CD1c-positive myeloid dendritic cell (primary cell): ENCODE measurements around the gene SERPINE1.
"Not testable (repeated sequence)": the region's sequence is repeated elsewhere in the genome, so short reads cannot be mapped to it uniquely, and the experiment has no call there.

Experiments used
- DNase-seq: peaks from one replicate; pipeline ENCODE4 v3.0.0-alpha.2; 2016; ENCODE audit errors: extremely low spot score

SERPINE1 gene

GRCh38 chr7:101100858-101101847 is 25.8 kb upstream of the SERPINE1 start:
- no peak for DNase-seq

GRCh38 chr7:101102026-101102425 is 24.9 kb upstream of the SERPINE1 start:
- no peak for DNase-seq

- not testable (repeated sequence) for DNase-seq
These were observed 23.2 kb upstream of the SERPINE1 start for GRCh38 chr7:101103701-101104100.

- DNase-seq: peak; percentile 37
These were observed 22.7 kb upstream of the SERPINE1 start for GRCh38 chr7:101104193-101104713.

GRCh38 chr7:101104799-101105198 is 22.1 kb upstream of the SERPINE1 start:
- DNase-seq: no peak

- DNase-seq: not testable (repeated sequence)
These were observed 21.7 kb upstream of the SERPINE1 start for GRCh38 chr7:101105248-101105647.

- peak; percentile 43 for DNase-seq
These were observed 20.5 kb upstream of the SERPINE1 start for GRCh38 chr7:101106386-101106785.

- DNase-seq: peak; percentile 89
These were observed 18.5 kb upstream of the SERPINE1 start for GRCh38 chr7:101108330-101108857.

GRCh38 chr7:101108961-101109360 is 17.9 kb upstream of the SERPINE1 start:
- no peak for DNase-seq

GRCh38 chr7:101109368-101109767 is 17.5 kb upstream of the SERPINE1 start:
- DNase-seq: no peak

GRCh38 chr7:101111261-101111660 is 15.6 kb upstream of the SERPINE1 start:
- no peak for DNase-seq

GRCh38 chr7:101112233-101112632 is 14.7 kb upstream of the SERPINE1 start:
- DNase-seq: no peak

- not testable (repeated sequence) for DNase-seq
These were observed 13.8 kb upstream of the SERPINE1 start for GRCh38 chr7:101113140-101113539.

- no peak for DNase-seq
These were observed 13.1 kb upstream of the SERPINE1 start for GRCh38 chr7:101113836-101114235.

- DNase-seq: no peak
These were observed 12.4 kb upstream of the SERPINE1 start for GRCh38 chr7:101114492-101114891.

GRCh38 chr7:101115215-101115614 is 11.7 kb upstream of the SERPINE1 start:
- DNase-seq: no peak

- DNase-seq: no peak
These were observed 10.0 kb upstream of the SERPINE1 start for GRCh38 chr7:101116898-101117297.

GRCh38 chr7:101118856-101119255 is 8.0 kb upstream of the SERPINE1 start:
- no peak for DNase-seq

- DNase-seq: no peak
These were observed 7.0 kb upstream of the SERPINE1 start for GRCh38 chr7:101119876-101120275.

- DNase-seq: no peak
These were observed 6.6 kb upstream of the SERPINE1 start for GRCh38 chr7:101120315-101120714.

- not testable (repeated sequence) for DNase-seq
These were observed 5.3 kb upstream of the SERPINE1 start for GRCh38 chr7:101121631-101121990.

GRCh38 chr7:101121991-101122932 is 4.6 kb upstream of the SERPINE1 start:
- peak; percentile 52 for DNase-seq
